Measurements from ENCODE around the gene SNTG2. TPM values are rescaled to one million over a fixed set of nuclear protein-coding genes. Genes with fewer than 3 reads are reported as not detected.
A peak's percentile ranks its signal among the peaks of the same experiment; 100 is the strongest.

SNTG2 gene
- total and polyA plus RNA-seq, 12 donors, result 0.39 to 2.8 (median 1.0) TPM; not detected in 1

GRCh38 chr2:1233281-1233680 is 282.6 kb downstream of the SNTG2 start:
- ATAC-seq, result peak in 2 of 8 donors; percentile 51 to 61
- H3K27me3 ChIP-seq, result peaks cover 0 to 4% (median 0%) of the 10 kb centered on the region in 7 donors
- no peaks in the 10 kb centered on the region for H3K36me3 ChIP-seq
- no peak overlapping the region for H3K4me3 ChIP-seq
- DNase-seq, result peak in 1 of 2 donors; percentile 46
- intact Hi-C loops (cut with DNase I), result no loop called here
- TF ChIP-seq, protein P1, sequence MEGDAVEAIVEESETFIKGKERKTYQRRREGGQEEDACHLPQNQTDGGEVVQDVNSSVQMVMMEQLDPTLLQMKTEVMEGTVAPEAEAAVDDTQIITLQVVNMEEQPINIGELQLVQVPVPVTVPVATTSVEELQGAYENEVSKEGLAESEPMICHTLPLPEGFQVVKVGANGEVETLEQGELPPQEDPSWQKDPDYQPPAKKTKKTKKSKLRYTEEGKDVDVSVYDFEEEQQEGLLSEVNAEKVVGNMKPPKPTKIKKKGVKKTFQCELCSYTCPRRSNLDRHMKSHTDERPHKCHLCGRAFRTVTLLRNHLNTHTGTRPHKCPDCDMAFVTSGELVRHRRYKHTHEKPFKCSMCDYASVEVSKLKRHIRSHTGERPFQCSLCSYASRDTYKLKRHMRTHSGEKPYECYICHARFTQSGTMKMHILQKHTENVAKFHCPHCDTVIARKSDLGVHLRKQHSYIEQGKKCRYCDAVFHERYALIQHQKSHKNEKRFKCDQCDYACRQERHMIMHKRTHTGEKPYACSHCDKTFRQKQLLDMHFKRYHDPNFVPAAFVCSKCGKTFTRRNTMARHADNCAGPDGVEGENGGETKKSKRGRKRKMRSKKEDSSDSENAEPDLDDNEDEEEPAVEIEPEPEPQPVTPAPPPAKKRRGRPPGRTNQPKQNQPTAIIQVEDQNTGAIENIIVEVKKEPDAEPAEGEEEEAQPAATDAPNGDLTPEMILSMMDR (IDR thresholded peaks at IDR 0.05), result no peak
- peak overlapping the region in 1 of 10 donors; percentile 9 for H3K27ac ChIP-seq
- 66 to 77% methylated on average over 15 of the region's 15 CpGs for WGBS, 2 donors
- peaks cover 0 to 7% (median 0%) of the 10 kb centered on the region in 9 donors for H3K4me1 ChIP-seq
- peaks cover 0 to 13% (median 0%) of the 10 kb centered on the region in 11 donors for H3K9me3 ChIP-seq

GRCh38 chr2:1234731-1235308 is 284.2 kb downstream of the SNTG2 start:
- Histone ChIP-seq H3K4me3 (no peak overlapping the region), H3K4me1 (peaks cover 0 to 7% (median 0%) of the 10 kb centered on the region in 9 donors), H3K27me3 (peaks cover 0 to 4% (median 0%) of the 10 kb centered on the region in 7 donors), H3K27ac (no peak overlapping the region), H3K36me3 (no peaks in the 10 kb centered on the region), H3K9me3 (peaks cover 0 to 9% (median 0%) of the 10 kb centered on the region in 11 donors)
- 83 to 94% methylated on average over 11 to 13 of the region's 13 CpGs for WGBS, 2 donors
- intact Hi-C loops (cut with DNase I), result no loop called here
- ATAC-seq, result no peak
- TF ChIP-seq, protein P1 (IDR thresholded peaks at IDR 0.05), result no peak
- DNase-seq, result no peak

DNA sequence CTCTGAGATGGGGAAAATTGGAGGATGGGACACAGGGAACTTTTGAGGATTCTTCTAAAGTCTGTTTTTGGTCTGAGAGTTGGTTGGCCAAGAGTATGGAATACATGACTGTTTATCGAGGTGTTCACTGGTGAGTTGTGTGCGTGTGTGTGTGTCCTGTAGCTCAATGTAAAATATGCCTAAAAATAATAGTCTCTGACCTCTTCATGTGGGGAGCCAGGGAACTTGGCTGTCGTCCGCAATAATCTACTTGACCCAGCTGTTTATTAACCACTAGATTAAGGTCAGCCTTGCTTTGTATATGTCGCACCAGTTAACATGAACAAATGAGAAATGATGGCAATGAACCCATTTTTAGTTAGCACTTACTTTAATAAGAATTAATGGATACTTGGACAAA is 285.2 kb downstream of the SNTG2 start:
- H3K36me3 ChIP-seq, result no peaks in the 10 kb centered on the region

GRCh38 chr2:1236606-1237005 is 286.0 kb downstream of the SNTG2 start:
- Histone ChIP-seq H3K27ac (no peak overlapping the region), H3K9me3 (no peaks in the 10 kb centered on the region), H3K4me1 (peaks cover 0 to 7% (median 0%) of the 10 kb centered on the region in 9 donors), H3K4me3 (no peak overlapping the region), H3K27me3 (peaks cover 0 to 8% (median 0%) of the 10 kb centered on the region in 7 donors), H3K36me3 (no peaks in the 10 kb centered on the region)
- 82 to 86% methylated on average over 1 of the region's 1 CpG for WGBS, 2 donors
- ATAC-seq, result no peak
- no peak for DNase-seq
- TF ChIP-seq, protein P1 (IDR thresholded peaks at IDR 0.05), result no peak
- intact Hi-C loops (cut with DNase I), result no loop called here

More for the DNA sequence above, 285.2 kb downstream of the SNTG2 start:
- intact Hi-C loops (cut with DNase I), result no loop called here
- H3K4me1 ChIP-seq, result peaks cover 0 to 7% (median 0%) of the 10 kb centered on the region in 9 donors
- TF ChIP-seq, protein P1 (IDR thresholded peaks at IDR 0.05), result no peak
- WGBS, 2 donors, result 77 to 84% methylated on average over 5 of the region's 5 CpGs
- DNase-seq (no peak), ATAC-seq (no peak)
- H3K27ac ChIP-seq, result no peak overlapping the region
- H3K4me3 ChIP-seq, result no peak overlapping the region
- H3K9me3 ChIP-seq, result no peaks in the 10 kb centered on the region
- H3K27me3 ChIP-seq, result peaks cover 0 to 4% (median 0%) of the 10 kb centered on the region in 7 donors
